Endothelial cell of umbilical vein (primary cell): ENCODE measurements around the gene TJP3. TPM values are rescaled to one million over a fixed set of nuclear protein-coding genes. Genes with fewer than 3 reads are reported as not detected.

Experiments used
- BruUV-seq: library from RNA; stranded (reverse); fragments of 400-500 nt; replicated peaks from 2 replicates; lab custom pipeline; 2021; lab: Mats Ljungman, UMichigan
- CTCF ChIA-PET: fragments of 300-600, 350-600 bp; sonication (Branson Sonifier 250); formaldehyde crosslinking; loops from one replicate; lab custom pipeline; 2021; ENCODE audit warnings: antibody characterized with exemption, inconsistent platforms; lab: Charles Lee
- POLR2A ChIA-PET: fragments of 300-600, 350-600 bp; sonication (Branson Sonifier 250); formaldehyde crosslinking; loops from one replicate; lab custom pipeline; 2021; ENCODE audit warnings: antibody characterized with exemption, inconsistent platforms; lab: Charles Lee
- DNase-seq: peaks from one replicate; pipeline ENCODE4 v3.0.0-alpha.2; 2011; ENCODE audit warnings: low read depth, low spot score
- FAIRE-seq: peaks from 2 replicates; lab custom pipeline; 2011; peaks lifted over from hg19 to GRCh38; lab: Jason Lieb, UNC
- H2AFZ ChIP-seq: 2 replicates; pipeline ENCODE4 v1.6.0; 2012; ENCODE audit warnings: low read depth, low read length, control low read depth, inconsistent platforms
- H3K27ac ChIP-seq: 2 replicates; pipeline ENCODE4 v1.5.1; 2011; ENCODE audit warnings: low read depth, mild to moderate bottlenecking, control low read depth, low read length, moderate library complexity; ENCODE audit not compliant: insufficient read depth
- H3K27me3 ChIP-seq, 2 experiments: 2 replicates each; pipeline versions ENCODE4 v1.6.0 to v1.6.1; 2011; ENCODE audit warnings: low read length in 2 of 2, mixed read lengths in 1 of 2; ENCODE audit not compliant: control insufficient read depth in 2 of 2, insufficient read depth in 2 of 2
- H3K36me3 ChIP-seq, 2 experiments: 2 replicates in 1 of 2; 3 replicates in 1 of 2; pipeline ENCODE4 v1.5.1; 2011; ENCODE audit warnings: low read length in 2 of 2, mild to moderate bottlenecking in 1 of 2, moderate library complexity in 1 of 2; ENCODE audit not compliant: control insufficient read depth in 2 of 2, insufficient read depth in 2 of 2; ENCODE audit errors: extremely low read depth in 1 of 2
- H3K4me1 ChIP-seq: 3 replicates; pipeline ENCODE4 v1.5.1; 2011; ENCODE audit warnings: mild to moderate bottlenecking, low read length; ENCODE audit not compliant: control insufficient read depth, insufficient read depth; ENCODE audit errors: extremely low read depth
- H3K4me2 ChIP-seq: 2 replicates; pipeline ENCODE4 v1.6.1; 2011; ENCODE audit warnings: low read length, control low read depth, mixed read lengths; ENCODE audit not compliant: insufficient read depth
- H3K4me3 ChIP-seq, 3 experiments: fragments of 200-600 bp in 1 of 3; sonication (generic), shearing (Covaris generic) in 1 of 3; replicated peaks in 1 of 3; 2 replicates each; pipeline ENCODE4 v1.5.1; 2011 to 2016; ENCODE audit warnings: control low read depth in 3 of 3, low read length in 3 of 3, mild to moderate bottlenecking in 2 of 3, inconsistent platforms in 1 of 3, low read depth in 1 of 3, moderate library complexity in 1 of 3; ENCODE audit not compliant: insufficient read depth in 1 of 3
- H3K79me2 ChIP-seq: 2 replicates; pipeline ENCODE4 v1.6.0; 2012; ENCODE audit warnings: low read length, inconsistent platforms; ENCODE audit not compliant: control insufficient read depth, insufficient read depth
- H3K9ac ChIP-seq: replicated peaks from 2 replicates; pipeline ENCODE3; 2011; ENCODE audit warnings: low read length, control low read depth; ENCODE audit not compliant: insufficient read depth; ENCODE audit errors: extremely low read depth
- H3K9me1 ChIP-seq: replicated peaks from 3 replicates; pipeline ENCODE4 v1.6.0; 2011; ENCODE audit warnings: mild to moderate bottlenecking, low read length; ENCODE audit not compliant: control insufficient read depth, insufficient read depth; ENCODE audit errors: extremely low read depth
- H3K9me3 ChIP-seq: replicated peaks from 2 replicates; pipeline ENCODE4 v1.5.1; 2012; ENCODE audit warnings: low read length, inconsistent platforms; ENCODE audit not compliant: control insufficient read depth, insufficient read depth
- H4K20me1 ChIP-seq: replicated peaks from 2 replicates; pipeline ENCODE3; 2011; ENCODE audit warnings: mild to moderate bottlenecking, low read length; ENCODE audit not compliant: control insufficient read depth, insufficient read depth; ENCODE audit errors: extremely low read depth
- EZH2 ChIP-seq: IDR thresholded peaks from 2 replicates; pipeline ENCODE4 v1.6.1; 2012; ENCODE audit warnings: borderline replicate concordance, low read depth, mild to moderate bottlenecking, moderate library complexity, low read length, inconsistent platforms; ENCODE audit not compliant: severe bottlenecking
- FOS ChIP-seq: IDR thresholded peaks from 2 replicates; pipeline ENCODE4 v1.6.1; 2011; ENCODE audit warnings: mild to moderate bottlenecking, low read length, moderate library complexity, borderline replicate concordance; ENCODE audit not compliant: insufficient read depth
- GATA2 ChIP-seq: IDR thresholded peaks from 2 replicates; pipeline ENCODE4 v1.7.0; 2011; ENCODE audit warnings: low read depth, mild to moderate bottlenecking, moderate library complexity, mixed read lengths, low read length; ENCODE audit not compliant: insufficient read length, insufficient read depth
- JUN ChIP-seq: IDR thresholded peaks from 2 replicates; pipeline ENCODE4 v1.6.1; 2011; ENCODE audit warnings: borderline replicate concordance, low read depth; ENCODE audit not compliant: insufficient read length, insufficient read depth
- MAX ChIP-seq: IDR thresholded peaks from 2 replicates; pipeline ENCODE4 v1.6.1; 2011; ENCODE audit not compliant: insufficient read depth, insufficient read length
- MYC ChIP-seq: IDR thresholded peaks from one replicate; pipeline ENCODE4 v1.6.1; 2011; ENCODE audit warnings: mild to moderate bottlenecking, low read depth, low read length
- POLR2A ChIP-seq: IDR thresholded peaks from 2 replicates; pipeline ENCODE4 v1.6.1; 2012; ENCODE audit warnings: low read depth, mild to moderate bottlenecking, control low read depth, low read length
- POLR2AphosphoS5 ChIP-seq: IDR thresholded peaks from 2 replicates; pipeline ENCODE4 v1.6.1; 2012; ENCODE audit warnings: low read depth, mild to moderate bottlenecking, control low read depth, low read length, moderate library complexity; ENCODE audit not compliant: insufficient read depth
- dilution Hi-C: fragments of 300-500 bp; cut with MboI; formaldehyde crosslinking; loops from one replicate; pipeline ENCODE4 v1.15.0; 2019; ENCODE audit warnings: low sequenced_read_pairs; ENCODE audit not compliant: extremely low pct_ligation_motif_present
- intact Hi-C: fragments of 100-400 bp; cut with micrococcal nuclease; formaldehyde crosslinking; loops from one replicate; pipeline ENCODE4 v1.10.0; 2022
- polyA plus RNA-seq, 4 experiments: library from polyadenylated mRNA; depleted of rRNA in 3 of 4; stranded (reverse) in 3 of 4; unstranded in 1 of 4; fragments of >200 nt; gene quantifications; 2 replicates each; pipeline versions ENCODE4 v1.2.1 to v1.2.3, GENCODE V29; 2011 to 2012; ENCODE audit warnings: missing spikeins in 1 of 4
- total RNA-seq: library from RNA; stranded (reverse); gene quantifications from 2 replicates; pipeline ENCODE4 v1.2.3, GENCODE V29; 2021
- TF ChIP-seq, protein P1 (sequence below), 2 donors: IDR thresholded peaks; 1 replicate in 1 of 2; 2 replicates in 1 of 2; pipeline ENCODE4 v1.5.1; 2011; ENCODE audit warnings: low read length in 2 of 2, mild to moderate bottlenecking in 2 of 2, moderate library complexity in 2 of 2, control low read depth in 1 of 2, inconsistent platforms in 1 of 2, low read depth in 1 of 2; ENCODE audit not compliant: insufficient read depth in 1 of 2; ENCODE audit errors: extremely low read depth in 1 of 2

Gene TJP3
- total and polyA plus RNA-seq, 2 donors (not counting 3 experiments of a cell fraction or from before 2014, with no cell fraction given) = 0.10 TPM; not detected in 1

GRCh38 chr19:3664879-3665642, 43.1 kb upstream of the TJP3 start:
- no peak overlapping the region for H3K27ac ChIP-seq
- intact Hi-C loops (no loop called here), dilution Hi-C loops (no loop called here)
- H2AFZ ChIP-seq = no peak overlapping the region
- H3K79me2 ChIP-seq = no peaks in the 10 kb centered on the region
- H3K36me3 ChIP-seq = peaks cover 0 to 22% of the 10 kb centered on the region in 2 experiments
- H4K20me1 ChIP-seq = no peaks in the 10 kb centered on the region
- DNase-seq (no peak), FAIRE-seq (no peak)
- no peaks in the 10 kb centered on the region for H3K9me3 ChIP-seq
- no peak overlapping the region for H3K4me2 ChIP-seq
- H3K27me3 ChIP-seq = no peaks in the 10 kb centered on the region
- POLR2A ChIA-PET = no interaction called here
- CTCF ChIA-PET = interaction anchor here (3.6 to 7.6 kb wide), 2 partner anchors 35 to 42 kb away, joined by 16 to 66 read pairs; partner anchors contain the start of gene PIP5K1C
- no peak overlapping the region for H3K4me3 ChIP-seq
- H3K4me1 ChIP-seq = peaks cover 3% of the 10 kb centered on the region
- no TSS peak for BruUV-seq
- H3K9me1 ChIP-seq = no peaks in the 10 kb centered on the region
- TF ChIP-seq POLR2A = no peak
- TF ChIP-seq MAX = no peak
- TF ChIP-seq FOS = no peak
- TF ChIP-seq MYC = no peak
- no peak for TF ChIP-seq JUN
- TF ChIP-seq EZH2 = no peak
- TF ChIP-seq, protein P1, sequence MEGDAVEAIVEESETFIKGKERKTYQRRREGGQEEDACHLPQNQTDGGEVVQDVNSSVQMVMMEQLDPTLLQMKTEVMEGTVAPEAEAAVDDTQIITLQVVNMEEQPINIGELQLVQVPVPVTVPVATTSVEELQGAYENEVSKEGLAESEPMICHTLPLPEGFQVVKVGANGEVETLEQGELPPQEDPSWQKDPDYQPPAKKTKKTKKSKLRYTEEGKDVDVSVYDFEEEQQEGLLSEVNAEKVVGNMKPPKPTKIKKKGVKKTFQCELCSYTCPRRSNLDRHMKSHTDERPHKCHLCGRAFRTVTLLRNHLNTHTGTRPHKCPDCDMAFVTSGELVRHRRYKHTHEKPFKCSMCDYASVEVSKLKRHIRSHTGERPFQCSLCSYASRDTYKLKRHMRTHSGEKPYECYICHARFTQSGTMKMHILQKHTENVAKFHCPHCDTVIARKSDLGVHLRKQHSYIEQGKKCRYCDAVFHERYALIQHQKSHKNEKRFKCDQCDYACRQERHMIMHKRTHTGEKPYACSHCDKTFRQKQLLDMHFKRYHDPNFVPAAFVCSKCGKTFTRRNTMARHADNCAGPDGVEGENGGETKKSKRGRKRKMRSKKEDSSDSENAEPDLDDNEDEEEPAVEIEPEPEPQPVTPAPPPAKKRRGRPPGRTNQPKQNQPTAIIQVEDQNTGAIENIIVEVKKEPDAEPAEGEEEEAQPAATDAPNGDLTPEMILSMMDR (IDR thresholded peaks at IDR 0.05; ENCODE audit: extremely low read depth in 1 of 2, insufficient read depth in 1 of 2, low read depth in 1 of 2, low read length in 2 of 2) = no peak
- no peak for TF ChIP-seq GATA2
- TF ChIP-seq POLR2AphosphoS5 = no peak
- H3K9ac ChIP-seq = no peak overlapping the region
